HG03097 (cell line): ENCODE results near the gene POLR2F.
"Not testable (repeated sequence)": the region's sequence is repeated elsewhere in the genome, so short reads cannot be mapped to it uniquely, and the experiment has no call there.

Experiments used
- ATAC-seq: cut with Tn5 transposase; IDR thresholded peaks from one replicate; pipeline ENCODE4 v1.9.1; 2021; ENCODE audit not compliant: unreplicated experiment, low FRiP score

POLR2F gene

DNA sequence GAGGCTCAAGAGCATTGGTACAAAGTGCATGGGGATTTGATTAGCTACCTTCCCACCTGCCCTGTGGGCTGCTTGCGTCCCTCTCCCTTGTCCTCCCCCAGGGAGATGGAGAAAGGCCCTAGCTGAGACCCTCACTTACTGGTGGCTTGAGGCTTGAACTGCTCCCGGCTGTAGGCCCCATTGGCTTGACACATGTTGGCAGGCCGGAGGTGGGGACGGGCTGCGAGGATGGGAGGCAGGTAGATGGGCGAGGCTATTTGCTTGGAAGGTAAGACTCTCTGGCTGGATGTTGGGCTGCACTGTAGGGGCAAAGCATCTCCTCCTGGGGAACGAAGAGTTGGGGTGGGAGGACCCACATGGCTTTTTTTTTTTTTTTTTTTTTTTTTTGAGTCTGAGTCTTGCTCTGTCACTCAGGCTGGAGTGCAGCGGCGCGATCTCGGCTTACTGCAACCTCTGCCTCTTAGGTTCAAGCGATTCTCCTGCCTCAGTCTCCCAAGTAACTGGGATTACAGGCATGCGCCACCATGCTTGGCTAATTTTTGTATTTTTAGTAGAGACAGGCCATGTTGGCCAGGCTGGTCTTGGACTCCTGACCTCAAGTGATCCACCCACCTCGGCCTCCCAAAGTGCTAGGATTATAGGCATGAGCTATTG is 6.2 kb upstream of the POLR2F start:
- ATAC-seq: not testable (repeated sequence)

DNA sequence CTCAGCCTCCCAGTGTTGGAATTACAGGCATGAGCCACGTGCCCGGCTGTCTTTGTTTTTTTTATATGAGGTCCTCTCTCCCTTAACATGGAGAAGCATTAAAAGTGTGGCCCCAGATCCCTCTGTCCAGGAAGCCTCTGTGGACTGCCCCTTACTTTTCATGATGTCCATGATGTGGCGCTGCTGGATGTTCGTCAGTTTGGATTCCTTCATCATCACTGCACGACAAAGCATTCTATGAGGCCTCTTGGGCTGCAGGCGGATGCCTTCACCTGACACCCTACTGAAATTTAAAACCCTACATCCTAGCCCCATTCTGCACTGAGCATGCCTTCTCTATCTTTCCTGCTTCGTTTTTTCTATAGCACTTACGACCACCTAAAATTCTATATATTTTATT is 2.2 kb upstream of the POLR2F start:
- ATAC-seq: no peak

DNA sequence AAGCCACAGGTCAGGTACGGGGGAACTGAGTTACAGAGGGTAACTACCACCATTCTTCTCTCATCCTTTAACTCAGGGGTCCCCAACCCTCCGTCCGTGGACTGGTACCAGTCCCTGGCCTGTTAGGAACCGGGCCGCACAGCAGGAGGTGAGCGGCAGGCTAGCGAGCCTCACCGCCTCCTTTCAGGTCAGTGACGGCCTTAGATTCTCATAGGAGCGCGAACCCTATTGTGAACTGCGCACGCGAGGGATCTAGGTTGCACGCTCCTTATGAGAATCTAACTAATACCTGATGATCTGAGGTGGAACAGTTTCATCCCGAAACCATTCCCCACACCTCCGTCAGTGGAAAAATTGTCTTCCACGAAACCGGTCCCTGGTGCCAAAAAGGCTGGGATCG is 870 bp upstream of the POLR2F start:
- not testable (repeated sequence) for ATAC-seq

DNA sequence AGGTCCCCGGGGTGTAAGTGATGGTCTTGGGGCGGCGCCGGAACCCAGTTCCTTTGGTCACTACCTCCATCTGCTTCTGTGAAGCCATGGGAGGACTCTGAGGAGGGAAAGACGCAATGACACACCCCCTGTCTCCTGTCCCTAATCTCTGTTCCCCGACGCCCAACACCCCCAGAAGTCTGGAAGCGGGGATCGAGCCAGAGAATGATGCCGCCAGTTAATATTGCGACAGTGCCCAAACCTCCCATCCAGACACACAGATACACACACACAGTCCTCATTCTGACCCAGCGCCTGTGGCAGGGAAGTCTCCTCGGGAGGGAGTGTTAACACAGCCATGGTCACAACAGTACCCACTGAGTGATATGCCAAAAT is 450 bp upstream of the POLR2F start:
- ATAC-seq: peak; percentile 17

DNA sequence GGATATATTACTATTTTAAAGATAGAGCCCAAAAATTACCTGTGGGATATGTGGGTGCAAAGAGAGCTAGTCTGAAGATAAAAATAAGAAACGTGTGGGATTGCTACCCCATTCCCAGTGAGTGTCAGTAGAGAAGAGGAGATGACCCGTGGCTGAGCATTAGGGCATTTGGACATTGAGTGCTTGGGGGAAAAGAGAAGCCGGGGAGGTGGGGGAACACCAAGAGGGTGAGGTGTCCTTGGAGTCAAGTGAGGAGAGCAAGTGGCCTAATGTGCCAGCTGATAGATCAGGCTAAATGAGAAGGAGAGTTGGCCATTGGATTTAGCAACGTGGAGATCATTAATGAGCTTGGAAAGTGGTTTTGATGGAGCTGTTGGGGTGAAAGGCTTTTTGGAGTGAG is 1.2 kb downstream of the POLR2F start:
- ATAC-seq: no peak

DNA sequence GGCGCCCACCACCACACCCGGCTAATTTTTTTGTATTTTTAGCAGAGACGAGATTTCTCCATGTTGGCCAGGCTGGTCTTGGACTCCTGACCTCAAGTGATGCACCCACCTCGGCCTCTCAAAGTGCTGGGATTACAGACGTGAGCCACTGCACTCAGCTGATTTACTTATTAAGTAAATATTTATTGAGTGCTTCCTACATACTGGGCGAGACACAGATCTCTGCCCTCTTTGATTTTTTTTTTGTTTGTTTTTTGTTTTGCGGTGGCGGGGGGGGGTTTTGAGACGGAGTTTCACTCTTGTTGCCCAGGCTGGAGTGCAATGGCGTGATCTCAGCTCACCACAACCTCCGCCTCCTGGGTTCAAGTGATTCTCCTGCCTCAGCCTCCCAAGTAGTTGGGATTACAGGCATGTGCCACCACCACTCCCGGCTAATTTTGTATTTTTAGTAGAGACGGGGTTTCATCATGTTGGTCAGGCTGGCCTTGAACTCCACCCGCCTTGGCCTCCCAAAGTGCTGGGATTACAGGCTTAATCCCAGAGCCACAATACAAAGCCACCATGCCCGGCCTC is 2.4 kb downstream of the POLR2F start:
- ATAC-seq: not testable (repeated sequence)

DNA sequence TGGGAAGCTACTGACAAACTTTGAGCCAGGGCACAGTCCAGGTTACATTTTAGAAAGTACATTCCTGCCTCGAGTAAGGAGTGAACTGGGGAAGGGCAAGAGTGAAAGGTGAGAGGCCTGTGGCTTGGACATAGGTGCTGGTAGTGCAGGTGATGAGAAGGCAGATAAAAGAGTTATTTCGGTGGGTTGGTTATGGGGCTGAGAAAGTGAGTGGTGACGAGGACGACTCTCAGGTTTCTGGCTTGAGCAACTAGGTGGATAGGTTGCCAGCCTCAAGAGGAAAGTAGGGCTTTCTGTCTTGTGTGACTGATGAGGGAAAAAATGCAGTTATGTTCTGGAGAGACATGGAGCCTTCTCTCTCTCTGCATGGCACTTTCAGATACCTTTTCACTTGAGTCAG is 3.7 kb downstream of the POLR2F start:
- no peak for ATAC-seq

DNA sequence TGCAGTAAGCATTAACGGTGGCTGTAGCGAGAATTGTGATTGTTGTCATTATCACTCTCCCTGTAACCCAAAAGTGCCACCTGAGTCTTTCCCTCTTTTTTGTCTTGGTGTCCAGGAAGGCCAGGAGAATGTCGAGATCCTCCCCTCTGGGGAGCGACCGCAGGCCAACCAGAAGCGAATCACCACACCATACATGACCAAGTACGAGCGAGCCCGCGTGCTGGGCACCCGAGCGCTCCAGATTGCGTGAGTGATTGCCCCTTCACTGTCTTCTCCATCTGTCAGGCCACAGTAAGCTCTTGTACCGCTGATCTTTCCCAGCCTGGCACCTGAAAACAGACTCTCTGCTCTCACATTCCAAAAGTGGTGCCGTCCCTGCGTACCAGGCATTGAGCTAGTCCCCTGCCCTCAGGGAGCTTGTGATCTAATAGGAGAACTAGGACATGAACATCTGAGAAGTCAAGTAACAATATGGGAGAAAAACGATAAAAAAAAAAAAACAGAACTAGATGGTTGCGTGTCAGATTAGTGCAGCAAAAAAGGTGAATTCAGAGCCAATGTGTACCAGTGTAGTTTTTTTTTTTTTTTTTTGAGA is 5.8 kb downstream of the POLR2F start:
- no peak for ATAC-seq

DNA sequence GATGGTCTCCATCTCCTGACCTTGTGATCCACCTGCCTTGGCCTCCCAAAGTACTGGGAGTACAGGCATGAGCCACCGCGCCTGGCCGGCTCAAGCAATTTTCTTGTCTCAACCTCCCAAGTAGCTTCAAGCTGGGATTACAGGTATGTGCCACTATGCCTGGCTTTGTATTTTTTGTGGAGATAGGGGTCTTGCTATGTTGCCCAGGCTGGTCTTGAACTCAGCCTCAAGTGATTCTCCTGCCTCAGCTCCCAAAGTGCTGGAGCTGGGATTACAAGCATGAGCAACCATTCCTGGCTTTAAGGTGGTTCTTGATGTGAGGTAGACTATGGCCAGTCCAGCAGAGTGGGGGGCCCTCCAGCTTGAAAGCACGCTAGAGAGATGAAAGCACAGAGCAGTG is 7.6 kb downstream of the POLR2F start:
- ATAC-seq: no peak

DNA sequence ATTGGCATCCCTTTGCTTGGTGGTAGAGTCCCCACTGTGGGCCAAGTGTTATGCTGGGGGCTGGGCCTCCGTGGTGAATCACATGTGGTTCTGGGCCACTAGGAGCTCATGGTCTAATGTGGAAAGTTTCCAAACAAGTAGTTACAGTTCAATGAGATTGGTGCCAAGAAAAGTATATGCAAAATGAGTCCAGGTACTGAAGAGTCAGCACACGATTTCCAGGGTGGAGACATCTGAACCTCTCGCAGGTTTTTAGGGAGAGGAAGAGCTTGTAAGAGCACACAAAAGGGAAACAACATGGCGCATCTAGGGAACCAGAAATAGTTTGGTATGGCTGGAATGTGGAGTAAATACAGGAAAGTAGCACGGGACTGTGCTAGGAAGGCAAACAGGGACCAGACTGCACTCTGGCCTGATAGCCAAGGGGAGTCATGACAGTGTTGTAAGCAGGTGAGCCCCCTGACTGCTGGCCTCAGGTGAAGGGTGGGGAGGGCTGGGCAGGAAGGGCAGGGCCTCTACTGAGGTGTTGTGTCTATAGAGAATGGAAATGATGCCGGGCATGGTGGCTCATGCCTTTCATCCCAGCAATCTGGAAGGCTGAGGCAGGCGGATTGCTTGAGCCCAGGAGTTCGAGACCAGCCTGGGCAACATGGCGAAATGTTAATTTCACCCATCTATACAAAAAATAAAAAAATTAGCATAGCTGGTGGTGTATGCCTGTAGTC is 12.6 kb downstream of the POLR2F start:
- no peak for ATAC-seq

DNA sequence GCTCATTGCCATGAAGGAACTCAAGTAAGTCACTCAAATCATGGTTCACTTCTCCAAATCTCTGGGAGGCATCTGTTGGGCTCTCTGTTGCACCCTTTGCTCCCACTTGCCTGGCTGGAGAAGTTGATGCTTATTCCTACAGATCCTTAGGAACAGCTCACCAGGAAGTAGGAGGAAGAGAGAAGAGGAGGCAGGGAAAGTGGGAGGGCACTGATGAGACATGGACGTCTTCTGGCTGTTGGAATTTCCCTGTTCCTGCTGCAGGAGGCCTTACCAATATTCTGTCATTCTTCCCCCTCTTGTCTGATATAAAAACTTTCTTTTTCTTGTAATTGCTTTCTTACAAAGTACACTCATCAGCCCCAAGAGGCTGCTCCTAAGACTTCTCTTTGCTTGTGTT is 13.6 kb downstream of the POLR2F start:
- no peak for ATAC-seq

DNA sequence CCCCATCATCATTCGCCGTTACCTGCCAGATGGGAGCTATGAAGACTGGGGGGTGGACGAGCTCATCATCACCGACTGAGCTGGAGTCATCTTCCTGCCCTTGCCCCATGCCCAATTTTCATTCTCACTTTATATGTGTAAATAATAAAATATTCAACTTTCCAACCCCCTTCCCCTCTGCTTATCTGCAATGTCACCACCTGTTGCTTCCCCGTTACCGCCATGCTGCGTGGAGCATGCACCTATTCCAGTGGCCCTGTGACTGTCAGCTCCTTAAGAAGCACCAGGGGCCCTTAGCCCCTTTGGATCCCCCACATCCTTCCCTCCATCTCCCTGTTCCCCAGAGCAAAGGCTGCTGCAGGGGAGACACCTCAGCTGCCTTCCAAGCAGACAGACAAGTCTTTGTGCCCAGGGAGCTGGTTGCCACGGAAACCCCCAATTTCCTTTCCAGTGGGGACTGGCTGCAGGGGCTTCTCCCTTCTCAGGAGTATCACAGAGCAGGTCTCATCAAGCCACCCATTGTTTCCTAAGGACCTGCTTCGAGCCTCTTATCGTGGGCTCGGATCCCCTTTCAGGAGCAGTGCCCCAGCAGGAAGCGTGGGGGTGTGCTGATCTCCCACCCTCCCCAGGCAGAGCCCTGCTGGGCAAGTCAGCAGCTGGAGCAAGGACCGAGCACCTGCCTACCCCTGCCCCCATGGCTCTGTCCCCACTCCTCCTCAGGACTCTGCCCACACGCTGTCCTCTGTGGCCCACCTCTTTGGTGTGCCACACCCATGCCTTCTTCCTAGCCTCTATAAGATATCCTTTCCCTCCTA is 14.3 kb downstream of the POLR2F start:
- no peak for ATAC-seq

DNA sequence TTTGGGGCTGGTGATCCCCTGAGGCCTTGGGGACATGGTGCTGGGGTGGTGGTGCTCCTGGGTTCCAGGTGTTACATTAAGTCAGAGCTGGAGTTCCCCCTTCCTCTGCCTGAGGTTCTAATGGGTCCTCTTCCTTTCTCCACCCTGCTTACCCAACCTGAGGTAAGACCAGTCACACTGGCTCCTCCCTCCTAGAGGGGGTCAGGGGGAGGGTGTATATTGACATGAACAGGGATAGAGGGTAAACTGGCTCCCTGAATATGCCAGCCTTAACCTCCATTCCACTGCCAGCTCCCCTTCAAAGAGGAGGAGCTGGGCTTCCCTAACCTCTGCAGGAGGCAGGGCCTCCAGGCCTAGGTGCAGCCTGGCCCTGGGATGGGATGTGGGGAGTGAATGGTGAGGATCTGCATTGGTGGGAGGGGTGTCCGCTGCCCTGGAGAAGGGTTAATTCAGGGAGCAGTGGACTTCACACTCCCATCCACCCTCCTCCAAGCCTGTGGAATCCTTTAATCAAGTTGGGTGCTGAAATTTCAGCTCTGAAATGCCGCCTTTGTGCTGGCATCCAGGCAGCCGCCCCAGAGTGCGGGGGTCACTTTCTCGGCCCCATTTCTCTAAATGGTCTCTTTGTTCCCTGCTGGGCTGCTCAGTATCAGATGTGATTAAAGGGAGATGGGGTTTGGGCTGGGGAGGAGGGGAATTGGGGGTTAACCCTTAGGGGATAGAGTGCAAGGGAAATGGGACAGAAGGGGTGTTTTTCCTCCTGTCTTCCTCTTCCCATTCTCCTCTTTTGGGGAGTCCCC is 15.2 kb downstream of the POLR2F start:
- ATAC-seq: no peak

DNA sequence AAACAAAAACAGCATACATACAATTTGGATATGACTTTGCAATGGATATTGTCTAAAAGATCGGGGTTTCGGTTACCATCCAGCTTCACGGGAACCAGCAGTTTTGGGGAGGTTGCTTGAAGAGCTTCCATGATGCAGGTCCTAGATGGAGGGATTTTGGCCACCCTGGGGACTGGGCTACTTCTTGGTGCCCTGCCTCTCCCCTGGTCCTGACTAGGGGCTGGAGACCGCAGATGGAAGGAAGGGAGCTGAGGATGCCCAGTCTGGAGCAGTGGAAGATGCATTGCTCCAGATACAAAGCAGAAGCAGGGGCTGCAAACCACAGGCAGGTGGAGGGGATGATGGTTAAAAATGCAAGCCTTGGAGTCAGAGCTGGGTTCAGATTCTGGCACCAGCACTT is 17.4 kb downstream of the POLR2F start:
- no peak for ATAC-seq

DNA sequence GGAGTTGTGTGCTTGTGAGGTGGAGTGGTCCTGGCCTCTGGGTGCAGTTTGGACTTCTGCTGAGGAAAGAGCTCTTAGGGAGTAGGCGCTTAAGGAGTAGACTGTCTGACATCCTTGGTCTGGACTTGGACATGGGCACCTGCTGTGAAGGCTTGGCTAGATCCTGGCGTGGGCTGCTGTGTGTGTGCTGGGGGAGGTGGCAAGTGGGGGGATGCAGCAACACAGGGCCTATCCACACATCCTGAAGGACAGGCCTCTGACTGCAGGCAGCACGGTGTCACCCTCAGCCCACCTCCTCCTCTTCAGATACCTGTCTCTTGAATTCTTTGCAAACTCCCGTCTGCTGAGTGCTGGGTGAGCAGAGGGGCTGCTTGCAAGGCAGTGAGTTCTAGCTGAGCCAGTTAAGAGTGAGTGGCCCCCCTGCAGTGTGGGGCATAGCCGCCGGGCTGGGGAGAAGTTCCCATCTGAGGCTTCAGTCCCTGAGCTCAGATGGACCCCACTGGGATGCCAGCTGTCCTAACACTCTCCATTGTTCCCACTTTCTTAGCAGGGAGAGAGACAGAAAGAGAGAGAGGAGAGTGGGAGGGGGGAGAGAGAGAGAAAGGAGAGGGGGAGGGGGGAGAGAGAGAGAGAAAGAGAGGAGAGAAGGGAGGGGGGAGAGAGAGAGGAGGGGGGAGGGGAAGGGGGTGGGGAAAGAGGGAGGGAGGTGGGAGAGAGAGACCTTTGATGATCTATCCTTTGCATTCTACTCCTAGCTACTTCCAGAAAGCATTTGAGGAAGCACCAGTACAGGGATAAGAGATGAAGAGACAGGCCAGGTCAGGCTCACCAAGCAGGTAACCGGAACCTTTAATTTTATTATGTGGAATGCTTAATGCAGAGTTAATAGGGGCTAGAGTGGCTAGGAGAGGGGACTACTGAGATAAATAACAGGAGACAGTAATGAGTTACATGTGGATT is 18.3 kb downstream of the POLR2F start:
- no peak for ATAC-seq

DNA sequence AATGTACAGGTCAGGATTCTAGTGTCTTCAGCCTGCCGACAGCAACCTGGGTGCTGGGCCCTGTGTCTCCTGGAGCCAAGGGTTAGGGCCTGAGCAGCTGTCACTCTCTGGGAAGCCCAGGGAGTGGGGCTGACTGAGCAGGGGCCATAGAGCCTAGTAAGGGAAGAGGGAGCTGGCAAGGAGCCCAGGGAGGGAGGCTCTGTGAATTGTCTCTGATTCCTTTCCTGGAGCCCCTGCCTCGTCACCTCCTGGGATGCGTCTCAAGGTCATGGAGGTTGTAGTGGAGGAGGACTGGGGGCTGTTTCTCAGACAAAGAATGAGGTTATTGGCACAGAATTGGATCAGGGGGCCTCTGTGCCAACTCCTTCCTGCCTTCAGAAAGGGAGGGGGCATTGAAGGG is 19.0 kb downstream of the POLR2F start:
- ATAC-seq: no peak

DNA sequence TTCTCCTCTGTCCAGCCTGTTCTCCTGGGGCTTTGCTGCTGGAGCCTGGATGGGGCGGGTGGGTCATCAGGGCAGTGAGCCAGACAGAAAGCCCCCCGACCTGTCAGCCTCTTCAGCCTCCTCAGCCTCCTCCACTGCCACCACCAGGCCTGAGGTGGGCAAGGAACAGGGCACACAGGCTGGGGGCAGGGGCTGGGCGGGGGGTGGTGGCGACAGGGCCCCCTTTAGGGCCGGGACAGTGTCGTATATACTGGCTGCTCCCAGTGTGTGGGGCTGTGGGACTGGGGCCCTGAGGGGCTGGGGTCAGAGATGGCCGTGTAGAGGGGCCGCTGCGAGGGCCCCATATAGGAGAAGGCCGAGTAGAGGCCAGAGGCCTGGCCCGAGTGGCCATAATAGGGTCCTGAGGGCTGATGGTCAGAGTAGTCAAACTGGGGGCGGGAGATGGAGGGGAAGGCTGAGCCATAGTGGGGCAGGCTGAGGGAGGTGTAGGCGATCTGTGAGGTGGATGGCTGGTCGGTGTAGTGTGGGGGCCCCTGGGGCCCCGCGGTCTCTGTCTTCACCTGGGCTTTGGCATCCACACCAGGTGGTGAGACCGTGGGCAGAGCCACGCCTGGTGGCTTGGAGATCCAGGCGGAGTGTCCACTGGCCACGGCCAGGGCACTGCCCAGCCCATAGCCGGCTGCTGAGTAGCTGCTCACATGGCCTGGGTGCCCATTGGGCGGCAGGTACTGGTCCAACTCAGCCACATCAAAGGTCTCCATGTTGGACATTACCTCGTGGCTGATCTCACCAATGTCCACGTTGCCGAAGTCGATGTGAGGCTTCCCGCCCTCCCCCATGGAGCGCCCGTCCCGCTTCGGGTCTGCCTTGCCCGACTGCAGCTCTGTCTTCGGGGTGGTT is 20.0 kb downstream of the POLR2F start:
- no peak for ATAC-seq

DNA sequence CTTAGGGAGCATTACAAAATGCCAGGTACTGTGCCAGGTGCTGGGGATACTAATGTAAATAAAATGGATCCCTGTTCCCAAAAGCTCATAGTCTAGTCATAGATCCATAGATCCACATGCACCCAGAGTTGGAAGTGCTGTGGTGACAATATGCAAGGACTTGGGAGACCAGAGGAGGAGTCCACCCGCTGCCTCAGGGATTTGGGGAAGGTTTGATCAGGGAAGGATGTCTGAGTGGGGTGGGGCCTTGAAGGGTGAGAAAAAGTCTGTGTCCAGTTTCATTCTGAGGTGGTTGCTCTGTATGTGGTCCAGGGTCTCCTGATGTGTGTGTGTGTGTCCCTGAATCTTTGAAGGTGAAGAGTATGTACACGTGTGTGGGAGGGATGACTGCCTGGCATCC is 21.7 kb downstream of the POLR2F start:
- ATAC-seq: no peak
